ENCODE measurements around the gene DNAH6. TPM values are rescaled to one million over a fixed set of nuclear protein-coding genes. Genes with fewer than 3 reads are reported as not detected.

DNAH6 gene
- total RNA-seq, 1 experiment from 2014 or later, result 0.32 TPM

GRCh38 chr2:84701880-84702279 is 185.6 kb downstream of the DNAH6 start:
- no peaks in the 10 kb centered on the region for H3K4me1 Mint-ChIP-seq (ENCODE audit: low read depth, unreplicated experiment)
- no peaks in the 10 kb centered on the region for H3K27me3 ChIP-seq (replicated peaks; ENCODE audit: control insufficient read depth, insufficient read depth, low read length)
- H3K27ac Mint-ChIP-seq (ENCODE audit: unreplicated experiment), result no peak overlapping the region
- H3K36me3 ChIP-seq (ENCODE audit: control insufficient read depth, insufficient read depth, low read length), result no peaks in the 10 kb centered on the region
- ChIA-PET POLR2A (no interaction called here), CTCF (no interaction called here)
- H3K4me3 ChIP-seq (ENCODE audit: low read depth, low read length), result no peak overlapping the region
- no TSS peak for BruUV-seq (replicated peaks)
- peaks cover 15% of the 10 kb centered on the region for H3K9me3 Mint-ChIP-seq (ENCODE audit: unreplicated experiment)
- peaks cover 6% of the 10 kb centered on the region; the same call in 1 of the 2 replicates for H3K9me3 ChIP-seq
- H3K27me3 Mint-ChIP-seq (ENCODE audit: insufficient read depth, unreplicated experiment), result peaks cover 9% of the 10 kb centered on the region
- intact Hi-C loops (cut with micrococcal nuclease; ENCODE audit: unreplicated experiment), result no loop called here
- no peak overlapping the region for H3K4me3 Mint-ChIP-seq (ENCODE audit: unreplicated experiment)
- H3K4me1 ChIP-seq, result no peaks in the 10 kb centered on the region
- TF ChIP-seq CTCF (IDR thresholded peaks at IDR 0.05; ENCODE audit: insufficient read depth in 1 of 2, low read depth in 1 of 2, low read length in 1 of 2, severe bottlenecking in 1 of 2, unreplicated experiment in 1 of 2), result no peak
- no peaks in the 10 kb centered on the region for H3K36me3 Mint-ChIP-seq (ENCODE audit: insufficient read depth, unreplicated experiment)
- no peak for DNase-seq

- H3K36me3 Mint-ChIP-seq (ENCODE audit: insufficient read depth, unreplicated experiment), result no peaks in the 10 kb centered on the region
- no peaks in the 10 kb centered on the region for H3K4me1 Mint-ChIP-seq (ENCODE audit: low read depth, unreplicated experiment)
- peaks cover 9% of the 10 kb centered on the region for H3K27me3 Mint-ChIP-seq (ENCODE audit: insufficient read depth, unreplicated experiment)
- no peaks in the 10 kb centered on the region for H3K4me1 ChIP-seq
- no peak for DNase-seq
- peaks cover 15% of the 10 kb centered on the region for H3K9me3 Mint-ChIP-seq (ENCODE audit: unreplicated experiment)
- no peaks in the 10 kb centered on the region for H3K36me3 ChIP-seq (ENCODE audit: control insufficient read depth, insufficient read depth, low read length)
- no peak overlapping the region for H3K4me3 Mint-ChIP-seq (ENCODE audit: unreplicated experiment)
- no peak overlapping the region for H3K4me3 ChIP-seq (ENCODE audit: low read depth, low read length)
- ChIA-PET POLR2A (no interaction called here), CTCF (no interaction called here)
- intact Hi-C loops (cut with micrococcal nuclease; ENCODE audit: unreplicated experiment), result no loop called here
- BruUV-seq (replicated peaks), result no TSS peak
- TF ChIP-seq CTCF (IDR thresholded peaks at IDR 0.05; ENCODE audit: insufficient read depth in 1 of 2, low read depth in 1 of 2, low read length in 1 of 2, severe bottlenecking in 1 of 2, unreplicated experiment in 1 of 2), result no peak
- H3K9me3 ChIP-seq, result peaks cover 6% of the 10 kb centered on the region; the same call in 1 of the 2 replicates
- no peak overlapping the region for H3K27ac Mint-ChIP-seq (ENCODE audit: unreplicated experiment)
- no peaks in the 10 kb centered on the region for H3K27me3 ChIP-seq (replicated peaks; ENCODE audit: control insufficient read depth, insufficient read depth, low read length)
These were observed 186.6 kb downstream of the DNAH6 start for GRCh38 chr2:84702941-84703340.

GRCh38 chr2:84703831-84704230 is 187.5 kb downstream of the DNAH6 start:
- Mint-ChIP-seq H3K4me1 (ENCODE audit: low read depth, unreplicated experiment) (no peaks in the 10 kb centered on the region), H3K9me3 (ENCODE audit: unreplicated experiment) (peaks cover 15% of the 10 kb centered on the region), H3K4me3 (ENCODE audit: unreplicated experiment) (no peak overlapping the region), H3K27ac (ENCODE audit: unreplicated experiment) (no peak overlapping the region), H3K36me3 (ENCODE audit: insufficient read depth, unreplicated experiment) (no peaks in the 10 kb centered on the region), H3K27me3 (ENCODE audit: insufficient read depth, unreplicated experiment) (peaks cover 9% of the 10 kb centered on the region)
- no peak overlapping the region for H3K4me3 ChIP-seq (ENCODE audit: low read depth, low read length)
- no peak for TF ChIP-seq CTCF (IDR thresholded peaks at IDR 0.05; ENCODE audit: insufficient read depth in 1 of 2, low read depth in 1 of 2, low read length in 1 of 2, severe bottlenecking in 1 of 2, unreplicated experiment in 1 of 2)
- BruUV-seq (replicated peaks), result no TSS peak
- intact Hi-C loops (cut with micrococcal nuclease; ENCODE audit: unreplicated experiment), result no loop called here
- no peaks in the 10 kb centered on the region for H3K4me1 ChIP-seq
- DNase-seq, result no peak
- H3K36me3 ChIP-seq (ENCODE audit: control insufficient read depth, insufficient read depth, low read length), result no peaks in the 10 kb centered on the region
- CTCF ChIA-PET, result interaction anchor here (0.6 kb wide), 1 partner anchor 159 kb away, joined by 4 read pairs; no protein-coding TSS in a partner anchor
- H3K27me3 ChIP-seq (replicated peaks; ENCODE audit: control insufficient read depth, insufficient read depth, low read length), result no peaks in the 10 kb centered on the region
- peaks cover 6% of the 10 kb centered on the region; the same call in 1 of the 2 replicates for H3K9me3 ChIP-seq
- POLR2A ChIA-PET, result no interaction called here

Data from Caco-2 (cell line).